Brain microvascular endothelial cell (primary cell): ENCODE data around the gene MAP3K12.

Experiments used
- DNase-seq: peaks from one replicate; pipeline ENCODE4 v3.0.0-alpha.2; 2020
- H3K27ac ChIP-seq: fragments of 250-450 bp; sonication (Bioruptor Pico); 2 replicates; pipeline ENCODE4 v1.5.1; 2020; ENCODE audit warnings: mild to moderate bottlenecking, moderate library complexity
- H3K27me3 ChIP-seq: fragments of 250-450 bp; sonication (Bioruptor Pico); replicated peaks from 2 replicates; pipeline ENCODE4 v1.5.1; 2020; ENCODE audit warnings: mild to moderate bottlenecking
- H3K36me3 ChIP-seq: fragments of 250-450 bp; sonication (Bioruptor Pico); replicated peaks from 2 replicates; pipeline ENCODE4 v1.5.1; 2020; ENCODE audit warnings: mild to moderate bottlenecking
- H3K4me3 ChIP-seq: 2 replicates; pipeline ENCODE4 v1.5.1; 2011; ENCODE audit warnings: low read depth, mild to moderate bottlenecking, control low read depth, low read length, moderate library complexity
- in situ Hi-C: cut with HindIII; loops from 2 replicates; pipeline ENCODE4 v1.10.0; 2017; ENCODE audit warnings: low sequenced_read_pairs, low pct_ligation_motif_present
- TF ChIP-seq, protein P1 (sequence below): IDR thresholded peaks from 2 replicates; pipeline ENCODE4 v1.5.1; 2011; ENCODE audit warnings: low read depth, mild to moderate bottlenecking, moderate library complexity, low read length, control low read depth, inconsistent platforms; ENCODE audit errors: missing control alignments

The MAP3K12 gene

DNA sequence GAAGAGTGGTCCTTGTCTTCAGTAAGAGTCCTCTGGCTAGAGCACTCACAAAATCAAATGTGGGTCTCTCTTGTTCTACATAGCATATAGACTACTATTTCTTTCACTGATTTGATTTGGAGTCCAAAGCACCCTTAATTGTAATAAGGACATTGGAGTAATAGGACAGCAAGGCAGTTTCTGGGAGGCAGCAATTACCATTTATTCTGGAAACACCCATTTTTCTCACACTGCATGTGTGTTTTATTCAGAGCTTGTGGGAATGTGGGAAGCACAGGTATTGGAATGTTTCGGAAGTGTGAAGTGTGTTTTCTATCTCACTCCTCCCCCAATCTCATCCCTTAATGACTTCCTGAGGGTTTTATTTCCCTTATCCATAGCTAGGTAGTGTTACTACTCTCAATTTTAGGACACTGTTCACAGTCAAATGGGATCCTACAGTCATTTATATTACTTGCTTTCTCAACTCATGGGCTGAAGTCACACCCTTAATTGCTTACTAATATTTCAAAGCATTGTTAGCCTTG lies 27.1 kb downstream of the MAP3K12 start:
- TF ChIP-seq, protein P1, sequence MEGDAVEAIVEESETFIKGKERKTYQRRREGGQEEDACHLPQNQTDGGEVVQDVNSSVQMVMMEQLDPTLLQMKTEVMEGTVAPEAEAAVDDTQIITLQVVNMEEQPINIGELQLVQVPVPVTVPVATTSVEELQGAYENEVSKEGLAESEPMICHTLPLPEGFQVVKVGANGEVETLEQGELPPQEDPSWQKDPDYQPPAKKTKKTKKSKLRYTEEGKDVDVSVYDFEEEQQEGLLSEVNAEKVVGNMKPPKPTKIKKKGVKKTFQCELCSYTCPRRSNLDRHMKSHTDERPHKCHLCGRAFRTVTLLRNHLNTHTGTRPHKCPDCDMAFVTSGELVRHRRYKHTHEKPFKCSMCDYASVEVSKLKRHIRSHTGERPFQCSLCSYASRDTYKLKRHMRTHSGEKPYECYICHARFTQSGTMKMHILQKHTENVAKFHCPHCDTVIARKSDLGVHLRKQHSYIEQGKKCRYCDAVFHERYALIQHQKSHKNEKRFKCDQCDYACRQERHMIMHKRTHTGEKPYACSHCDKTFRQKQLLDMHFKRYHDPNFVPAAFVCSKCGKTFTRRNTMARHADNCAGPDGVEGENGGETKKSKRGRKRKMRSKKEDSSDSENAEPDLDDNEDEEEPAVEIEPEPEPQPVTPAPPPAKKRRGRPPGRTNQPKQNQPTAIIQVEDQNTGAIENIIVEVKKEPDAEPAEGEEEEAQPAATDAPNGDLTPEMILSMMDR: no peak
- Histone ChIP-seq H3K4me3 (no peak overlapping the region), H3K27ac (no peak overlapping the region), H3K27me3 (no peaks in the 10 kb centered on the region), H3K36me3 (peaks cover 96% of the 10 kb centered on the region)
- in situ Hi-C loops: no loop called here
- DNase-seq: no peak

DNA sequence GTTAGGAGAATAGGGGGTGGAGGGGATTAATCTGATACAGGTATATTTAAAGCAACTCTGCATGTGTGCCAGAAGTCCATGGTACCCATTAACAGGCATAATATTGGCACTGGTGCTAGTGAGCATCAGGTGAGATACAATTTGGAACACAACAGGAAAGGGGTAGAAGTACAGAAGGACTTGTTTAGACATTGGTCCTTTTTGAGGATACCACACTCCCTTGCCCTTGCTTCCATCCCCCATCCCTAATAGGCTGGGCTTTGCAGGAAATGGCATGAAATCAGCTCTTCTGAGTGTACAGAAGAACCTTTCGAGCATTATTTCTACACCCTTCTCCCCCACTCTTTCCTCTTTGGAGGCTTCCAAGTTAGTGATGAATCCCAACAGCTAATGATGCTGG lies 31.0 kb downstream of the MAP3K12 start:
- no peak overlapping the region for H3K27ac ChIP-seq
- no peak for DNase-seq
- TF ChIP-seq, protein P1: no peak
- no peaks in the 10 kb centered on the region for H3K27me3 ChIP-seq
- no peak overlapping the region for H3K4me3 ChIP-seq
- in situ Hi-C loops: no loop called here
- H3K36me3 ChIP-seq: peaks cover 96% of the 10 kb centered on the region

DNA sequence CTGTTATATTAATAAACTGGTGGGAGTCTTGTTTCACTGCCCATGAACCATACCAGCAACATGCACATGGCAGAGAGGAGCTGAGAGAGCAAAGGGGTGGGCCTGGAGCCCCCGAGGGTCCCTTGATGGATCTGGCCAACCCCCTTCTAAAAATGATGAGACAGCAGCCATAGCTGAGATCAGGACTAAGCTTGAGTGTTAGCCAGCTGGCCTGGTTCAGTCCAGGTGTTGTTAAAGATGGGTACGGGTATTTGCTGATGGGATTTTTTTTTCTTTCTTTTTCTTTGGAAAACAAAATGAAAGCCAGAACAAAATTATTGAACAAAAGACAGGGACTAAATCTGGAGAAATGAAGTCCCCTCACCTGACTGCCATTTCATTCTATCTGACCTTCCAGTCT lies 31.4 kb downstream of the MAP3K12 start:
- Histone ChIP-seq H3K27me3 (no peaks in the 10 kb centered on the region), H3K27ac (no peak overlapping the region), H3K4me3 (no peak overlapping the region), H3K36me3 (peaks cover 96% of the 10 kb centered on the region)
- in situ Hi-C loops: no loop called here
- TF ChIP-seq, protein P1: no peak
- DNase-seq: no peak

DNA sequence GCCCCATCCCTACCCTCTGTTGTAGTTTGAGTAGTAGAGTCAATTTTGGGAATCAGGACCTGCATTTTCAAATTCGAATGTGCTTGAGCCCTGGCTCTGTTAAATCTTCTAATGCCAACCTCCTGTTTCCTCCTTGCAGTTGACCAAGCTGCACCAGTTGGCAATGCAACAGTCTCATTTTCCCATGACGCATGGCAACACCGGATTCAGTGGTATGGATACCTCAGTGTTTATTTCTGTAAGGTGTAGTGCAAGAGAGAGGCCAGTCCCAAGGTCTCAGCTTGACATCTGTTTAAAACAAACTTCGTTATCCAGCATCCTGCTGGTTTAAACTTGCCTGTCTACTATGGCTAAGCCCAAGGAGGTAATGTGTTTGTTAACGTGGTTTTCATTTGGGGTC lies 32.2 kb downstream of the MAP3K12 start:
- in situ Hi-C loops: no loop called here

DNA sequence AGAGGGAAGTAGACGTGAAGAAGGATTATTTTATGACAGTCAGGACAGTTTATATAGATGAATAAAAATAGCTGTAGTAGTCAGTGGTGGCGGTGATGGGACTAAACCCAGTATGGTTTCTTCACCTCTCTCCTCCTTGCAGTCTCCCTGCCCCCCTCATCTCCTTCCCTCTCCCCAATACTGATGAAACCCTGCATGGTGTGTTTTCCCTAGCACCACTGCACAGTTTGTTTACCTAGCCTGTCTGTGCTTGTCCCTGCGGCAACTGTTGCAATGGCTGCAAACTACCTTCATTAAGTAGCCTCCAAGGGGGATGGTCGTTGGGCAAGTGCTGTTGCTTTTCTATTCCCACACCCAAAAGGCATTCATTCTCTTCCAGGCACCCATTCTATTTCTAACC lies 32.6 kb downstream of the MAP3K12 start:
- H3K36me3 ChIP-seq: peaks cover 96% of the 10 kb centered on the region
- H3K27me3 ChIP-seq: no peaks in the 10 kb centered on the region
- in situ Hi-C loops: no loop called here
- no peak overlapping the region for H3K4me3 ChIP-seq
- no peak overlapping the region for H3K27ac ChIP-seq
- no peak for DNase-seq
- TF ChIP-seq, protein P1: no peak

More for the DNA sequence above, 32.2 kb downstream of the MAP3K12 start:
- Histone ChIP-seq H3K27me3 (no peaks in the 10 kb centered on the region), H3K27ac (no peak overlapping the region), H3K4me3 (no peak overlapping the region), H3K36me3 (peaks cover 96% of the 10 kb centered on the region)
- no peak for DNase-seq
- TF ChIP-seq, protein P1: no peak

DNA sequence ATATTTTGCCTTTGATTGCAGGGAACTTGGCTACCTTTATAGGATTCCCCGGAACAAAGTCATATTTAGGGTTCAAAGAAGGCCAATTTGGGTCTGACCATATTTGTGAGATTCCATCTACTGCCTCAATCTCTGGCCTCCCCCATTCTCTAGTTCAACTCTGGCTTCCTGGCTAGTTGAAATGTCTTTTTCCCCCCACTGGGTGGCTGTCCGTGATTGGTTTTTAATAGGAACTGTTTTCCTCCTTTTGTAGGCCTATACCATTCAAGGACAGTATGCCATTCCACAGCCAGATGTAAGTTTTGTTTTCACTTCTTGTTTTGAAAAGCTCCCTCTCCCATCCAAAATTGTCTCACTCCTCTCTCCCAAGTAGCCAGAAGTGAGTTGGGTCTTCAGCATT lies 33.6 kb downstream of the MAP3K12 start:
- Histone ChIP-seq H3K27me3 (no peaks in the 10 kb centered on the region), H3K4me3 (no peak overlapping the region), H3K36me3 (peaks cover 96% of the 10 kb centered on the region), H3K27ac (no peak overlapping the region)
- in situ Hi-C loops: no loop called here
- no peak for DNase-seq
- TF ChIP-seq, protein P1: no peak
